ENCODE measurements around the gene PAN3.

The PAN3 gene, protein sequence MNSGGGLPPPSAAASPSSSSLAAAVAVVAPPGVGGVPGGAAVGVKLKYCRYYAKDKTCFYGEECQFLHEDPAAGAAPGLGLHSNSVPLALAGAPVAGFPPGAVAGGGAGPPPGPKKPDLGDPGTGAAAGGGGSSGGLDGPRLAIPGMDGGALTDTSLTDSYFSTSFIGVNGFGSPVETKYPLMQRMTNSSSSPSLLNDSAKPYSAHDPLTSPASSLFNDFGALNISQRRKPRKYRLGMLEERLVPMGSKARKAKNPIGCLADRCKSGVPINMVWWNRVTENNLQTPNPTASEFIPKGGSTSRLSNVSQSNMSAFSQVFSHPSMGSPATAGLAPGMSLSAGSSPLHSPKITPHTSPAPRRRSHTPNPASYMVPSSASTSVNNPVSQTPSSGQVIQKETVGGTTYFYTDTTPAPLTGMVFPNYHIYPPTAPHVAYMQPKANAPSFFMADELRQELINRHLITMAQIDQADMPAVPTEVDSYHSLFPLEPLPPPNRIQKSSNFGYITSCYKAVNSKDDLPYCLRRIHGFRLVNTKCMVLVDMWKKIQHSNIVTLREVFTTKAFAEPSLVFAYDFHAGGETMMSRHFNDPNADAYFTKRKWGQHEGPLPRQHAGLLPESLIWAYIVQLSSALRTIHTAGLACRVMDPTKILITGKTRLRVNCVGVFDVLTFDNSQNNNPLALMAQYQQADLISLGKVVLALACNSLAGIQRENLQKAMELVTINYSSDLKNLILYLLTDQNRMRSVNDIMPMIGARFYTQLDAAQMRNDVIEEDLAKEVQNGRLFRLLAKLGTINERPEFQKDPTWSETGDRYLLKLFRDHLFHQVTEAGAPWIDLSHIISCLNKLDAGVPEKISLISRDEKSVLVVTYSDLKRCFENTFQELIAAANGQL

DNA sequence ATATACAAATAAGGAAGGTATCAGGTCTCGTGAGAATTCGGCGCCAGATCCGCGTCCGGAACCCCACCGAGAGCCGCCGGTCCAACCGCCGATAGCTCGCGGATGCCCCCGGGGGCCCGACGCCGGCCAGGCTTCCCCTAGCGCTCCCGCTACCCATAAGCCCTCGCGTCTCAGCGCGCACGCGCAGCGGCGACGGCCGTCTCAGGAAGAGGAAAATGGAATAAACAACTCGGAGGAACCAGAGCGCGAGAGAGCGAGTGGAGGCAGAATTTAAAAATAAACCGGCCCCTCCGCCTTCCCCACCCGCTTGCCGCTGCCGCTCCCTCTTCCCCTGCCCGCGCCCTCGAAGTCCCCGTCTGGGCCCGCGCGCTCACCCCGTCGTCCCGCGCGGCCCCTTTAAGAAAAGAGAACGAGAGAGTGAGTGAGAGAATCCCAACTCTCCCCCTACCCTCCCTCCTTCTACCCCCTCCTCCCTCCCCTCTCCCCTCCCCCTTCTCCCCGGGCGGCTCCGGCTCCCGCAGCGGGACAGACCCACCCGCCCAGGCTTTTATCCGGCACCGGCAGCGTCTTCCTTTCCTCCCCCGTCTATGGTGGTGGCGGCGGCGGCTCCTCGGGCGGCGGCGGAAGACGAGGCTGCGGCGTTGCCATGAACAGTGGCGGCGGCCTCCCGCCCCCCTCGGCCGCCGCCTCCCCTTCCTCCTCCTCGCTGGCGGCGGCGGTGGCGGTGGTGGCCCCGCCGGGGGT lies at the start of gene PAN3:
TSS of gene PAN3 (plus strand) at position 534 of the 744 bp plus-strand sequence. CDS start at position 647, 113 bp downstream.
- peak within 1 kb of the TSS; percentile 58 for H3K4me3 ChIP-seq (ENCODE audit: control insufficient read depth, low read depth, low read length)
- TF ChIP-seq, protein P1, sequence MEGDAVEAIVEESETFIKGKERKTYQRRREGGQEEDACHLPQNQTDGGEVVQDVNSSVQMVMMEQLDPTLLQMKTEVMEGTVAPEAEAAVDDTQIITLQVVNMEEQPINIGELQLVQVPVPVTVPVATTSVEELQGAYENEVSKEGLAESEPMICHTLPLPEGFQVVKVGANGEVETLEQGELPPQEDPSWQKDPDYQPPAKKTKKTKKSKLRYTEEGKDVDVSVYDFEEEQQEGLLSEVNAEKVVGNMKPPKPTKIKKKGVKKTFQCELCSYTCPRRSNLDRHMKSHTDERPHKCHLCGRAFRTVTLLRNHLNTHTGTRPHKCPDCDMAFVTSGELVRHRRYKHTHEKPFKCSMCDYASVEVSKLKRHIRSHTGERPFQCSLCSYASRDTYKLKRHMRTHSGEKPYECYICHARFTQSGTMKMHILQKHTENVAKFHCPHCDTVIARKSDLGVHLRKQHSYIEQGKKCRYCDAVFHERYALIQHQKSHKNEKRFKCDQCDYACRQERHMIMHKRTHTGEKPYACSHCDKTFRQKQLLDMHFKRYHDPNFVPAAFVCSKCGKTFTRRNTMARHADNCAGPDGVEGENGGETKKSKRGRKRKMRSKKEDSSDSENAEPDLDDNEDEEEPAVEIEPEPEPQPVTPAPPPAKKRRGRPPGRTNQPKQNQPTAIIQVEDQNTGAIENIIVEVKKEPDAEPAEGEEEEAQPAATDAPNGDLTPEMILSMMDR (IDR thresholded peaks at IDR 0.05; ENCODE audit: control insufficient read depth, insufficient read depth, low read depth, low read length, missing control alignments), result no peak
- peak; percentile 52 for DNase-seq (ENCODE audit: low read depth)

DNA sequence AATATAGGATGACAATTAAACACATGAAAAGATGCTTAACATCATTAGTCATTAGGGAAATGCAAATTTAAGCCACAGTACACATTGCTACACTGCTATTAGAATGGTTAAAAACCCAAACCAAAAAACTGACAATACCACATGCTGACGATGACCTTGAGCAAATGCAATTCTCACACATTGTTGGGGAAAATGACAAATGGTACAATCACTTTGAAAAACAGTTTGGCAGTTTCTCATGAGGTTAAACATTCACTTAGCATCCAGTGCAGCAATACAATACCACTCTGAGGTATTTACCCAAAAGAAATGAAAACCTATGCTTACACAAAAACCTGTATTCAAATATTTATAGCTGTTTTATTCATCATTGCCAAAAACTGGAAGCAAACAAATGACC lies 49.3 kb upstream of the PAN3 start:
- no peak overlapping the region for H3K4me3 ChIP-seq (ENCODE audit: control insufficient read depth, low read depth, low read length)
- DNase-seq (ENCODE audit: low read depth), result no peak
- TF ChIP-seq, protein P1 (IDR thresholded peaks at IDR 0.05; ENCODE audit: control insufficient read depth, insufficient read depth, low read depth, low read length, missing control alignments), result no peak

DNA sequence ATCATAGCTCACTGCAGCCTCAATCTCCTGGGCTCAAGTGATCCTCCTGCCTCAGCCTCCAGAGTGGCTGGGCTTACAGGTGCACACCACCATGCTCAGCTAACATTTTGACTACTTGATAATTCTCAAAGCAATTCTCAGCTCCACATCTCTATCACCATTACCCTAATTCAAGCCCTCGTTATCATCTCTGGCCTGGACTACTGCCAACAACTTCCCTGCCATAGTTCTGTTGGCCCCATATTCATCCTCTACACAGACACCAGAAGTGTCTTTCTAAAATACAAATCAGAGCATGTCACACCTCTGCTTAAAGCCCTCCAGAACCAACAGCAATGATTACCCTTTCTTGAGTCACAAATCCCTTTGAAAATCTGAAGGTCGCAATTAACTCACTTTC lies 45.9 kb upstream of the PAN3 start:
- no peak for DNase-seq (ENCODE audit: low read depth)
- TF ChIP-seq, protein P1 (IDR thresholded peaks at IDR 0.05; ENCODE audit: control insufficient read depth, insufficient read depth, low read depth, low read length, missing control alignments), result no peak
- H3K4me3 ChIP-seq (ENCODE audit: control insufficient read depth, low read depth, low read length), result no peak overlapping the region

DNA sequence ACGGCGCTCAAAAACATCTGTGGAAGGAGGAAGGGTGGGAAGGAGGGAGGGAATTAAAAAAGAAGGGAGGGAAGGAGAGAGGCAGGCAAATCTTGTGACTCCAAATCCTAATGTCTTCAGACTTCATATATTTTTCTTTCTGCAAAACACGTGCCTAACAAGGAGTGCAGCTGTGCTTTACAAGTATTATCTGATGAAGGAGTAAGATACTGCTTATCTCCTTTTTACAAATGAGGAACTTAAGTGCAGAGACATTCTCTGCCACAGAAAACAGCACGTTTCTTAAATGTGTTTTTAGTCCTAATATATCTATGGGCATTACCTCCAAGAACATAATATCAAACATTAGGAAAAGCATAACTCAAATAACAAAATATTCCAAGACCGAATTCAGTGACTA lies 44.5 kb upstream of the PAN3 start:
- no peak for DNase-seq (ENCODE audit: low read depth)

DNA sequence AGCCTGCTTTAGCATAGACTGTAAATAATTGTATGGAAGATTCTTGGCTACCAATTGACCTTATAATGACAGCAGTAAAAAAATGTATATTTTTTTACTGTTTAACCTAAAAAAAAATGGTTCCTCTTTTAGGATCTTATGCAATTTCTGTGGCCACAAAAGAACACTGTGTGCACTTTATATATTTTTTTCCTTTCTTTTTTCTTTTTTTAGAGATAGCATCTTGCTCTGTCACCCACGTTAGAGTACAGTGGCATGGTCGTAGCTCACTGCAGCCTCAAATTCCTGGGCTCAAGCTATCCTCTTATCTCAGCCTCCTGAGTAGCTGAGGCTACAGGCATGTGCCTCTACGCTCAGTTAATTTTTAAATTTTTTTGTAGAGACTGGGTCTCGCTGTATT lies 44.0 kb upstream of the PAN3 start:
- no peak for DNase-seq (ENCODE audit: low read depth)
- TF ChIP-seq, protein P1 (IDR thresholded peaks at IDR 0.05; ENCODE audit: control insufficient read depth, insufficient read depth, low read depth, low read length, missing control alignments), result no peak
- H3K4me3 ChIP-seq (ENCODE audit: control insufficient read depth, low read depth, low read length), result no peak overlapping the region

More for the DNA sequence above, 44.5 kb upstream of the PAN3 start:
- H3K4me3 ChIP-seq (ENCODE audit: control insufficient read depth, low read depth, low read length), result no peak overlapping the region
- TF ChIP-seq, protein P1 (IDR thresholded peaks at IDR 0.05; ENCODE audit: control insufficient read depth, insufficient read depth, low read depth, low read length, missing control alignments), result no peak

DNA sequence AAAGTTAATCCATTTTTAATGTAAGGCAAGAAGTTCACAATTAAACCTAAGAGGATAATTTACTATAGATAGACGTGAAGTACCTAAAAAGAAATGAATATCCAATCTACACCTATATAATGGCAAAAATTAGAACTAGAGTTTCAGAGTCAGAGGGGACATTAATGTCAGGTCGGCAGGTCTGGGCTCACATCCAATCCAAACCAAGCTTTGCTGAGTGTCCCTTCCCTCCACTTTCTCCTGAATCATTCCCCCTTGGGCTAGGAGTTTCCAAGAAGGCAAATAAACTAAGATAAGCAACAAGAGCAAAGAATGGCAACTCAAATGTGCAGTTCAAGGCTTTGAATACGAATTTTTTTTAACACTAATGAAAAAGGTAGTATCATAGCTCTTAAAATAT lies 40.8 kb upstream of the PAN3 start:
- no peak overlapping the region for H3K4me3 ChIP-seq (ENCODE audit: control insufficient read depth, low read depth, low read length)
- TF ChIP-seq, protein P1 (IDR thresholded peaks at IDR 0.05; ENCODE audit: control insufficient read depth, insufficient read depth, low read depth, low read length, missing control alignments), result no peak
- DNase-seq (ENCODE audit: low read depth), result no peak
